GM21576 (cell line): ENCODE results near the gene KRTAP10-8.
"Not testable (repeated sequence)": the region's sequence is repeated elsewhere in the genome, so short reads cannot be mapped to it uniquely, and the experiment has no call there.

Source experiments
- ATAC-seq: cut with Tn5 transposase; IDR thresholded peaks from one replicate; pipeline ENCODE4 v1.9.1; 2021; ENCODE audit warnings: mild to moderate bottlenecking, moderate library complexity; ENCODE audit not compliant: unreplicated experiment

The KRTAP10-8 gene

GRCh38 chr21:44661567-44661966 lies 49.7 kb downstream of the KRTAP10-8 start:
- ATAC-seq = not testable (repeated sequence)
